Measurements from ENCODE around the gene PDIA4.
"Not testable (repeated sequence)": the region's sequence is repeated elsewhere in the genome, so short reads cannot be mapped to it uniquely, and the experiment has no call there.

Gene PDIA4

DNA sequence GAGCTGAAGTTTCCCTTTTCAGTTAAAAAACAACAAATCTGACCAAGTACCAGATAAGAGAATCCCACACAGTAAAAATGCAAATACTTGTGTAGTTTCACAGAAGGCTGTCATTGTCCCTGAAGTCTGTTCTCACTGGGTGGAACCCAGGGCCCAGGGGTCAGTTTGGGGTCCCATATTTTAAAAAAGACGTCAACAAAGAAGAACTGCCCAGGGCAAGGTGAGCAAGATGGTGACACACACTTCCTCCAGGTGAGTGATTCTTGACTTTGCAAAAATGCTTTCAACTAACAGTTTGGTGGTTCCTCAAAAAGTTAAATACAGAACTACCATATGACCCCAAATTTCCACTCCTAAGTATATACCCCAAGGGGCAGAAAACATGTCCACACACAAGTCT lies 36.8 kb downstream of the PDIA4 start:
- ATAC-seq (replicated peaks; ENCODE audit: extremely low read depth, poor library complexity, severe bottlenecking), result no peak
- H3K9me3 Mint-ChIP-seq, result no peaks in the 10 kb centered on the region

DNA sequence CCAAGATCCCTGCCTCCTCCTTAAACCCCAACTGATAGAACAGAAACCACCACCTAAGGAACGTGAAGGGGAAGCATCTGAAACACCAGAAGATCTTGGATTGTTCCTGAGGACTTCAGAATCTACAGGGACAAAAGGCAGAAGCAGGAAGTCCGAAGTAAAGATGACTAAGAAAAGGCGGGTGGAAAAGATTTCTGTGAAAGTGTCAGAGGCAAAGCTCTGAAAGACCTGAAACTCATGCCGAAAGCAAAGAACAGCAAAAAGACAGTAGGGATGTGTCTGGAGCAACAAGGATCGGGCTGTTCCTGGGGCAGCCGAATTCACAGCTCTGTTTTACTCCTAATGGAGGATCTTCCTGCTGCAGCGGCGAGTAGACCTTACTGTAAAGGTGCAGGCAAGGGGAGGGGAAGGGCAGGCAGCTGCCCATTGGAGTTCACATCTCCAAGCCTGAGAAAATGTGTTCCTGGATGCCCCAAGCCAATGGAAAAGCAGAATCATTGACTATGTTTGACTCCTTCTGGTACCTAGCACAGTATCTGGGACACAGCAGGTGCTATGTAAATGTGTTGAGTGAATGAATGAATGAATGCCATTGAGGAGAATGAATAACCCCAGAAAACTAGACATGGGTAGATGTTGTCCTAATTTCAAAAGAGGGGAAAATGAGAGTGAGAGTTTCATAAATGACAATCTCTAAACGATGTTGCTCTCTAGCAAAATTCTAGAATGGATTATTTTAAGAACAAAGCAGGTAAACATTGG lies 40.4 kb downstream of the PDIA4 start:
- Mint-ChIP-seq H3K27me3 (no peaks in the 10 kb centered on the region), H3K36me3 (ENCODE audit: insufficient read depth) (peaks cover 38% of the 10 kb centered on the region), H3K4me1 (peaks cover 49% of the 10 kb centered on the region), H3K27ac (ENCODE audit: low read depth) (peak overlapping the region; percentile 93), H3K9me3 (no peaks in the 10 kb centered on the region), H3K4me3 (peak overlapping the region; percentile 99)
- ATAC-seq (replicated peaks; ENCODE audit: extremely low read depth, poor library complexity, severe bottlenecking) (no peak), DNase-seq (ENCODE audit: low spot score in 2 of 2) (no peak)

More for the DNA sequence above, 36.8 kb downstream of the PDIA4 start:
- peaks cover 16% of the 10 kb centered on the region for H3K36me3 Mint-ChIP-seq (ENCODE audit: insufficient read depth)
- no peak overlapping the region for H3K27ac Mint-ChIP-seq (ENCODE audit: low read depth)
- no peaks in the 10 kb centered on the region for H3K27me3 Mint-ChIP-seq
- no peak overlapping the region for H3K4me3 Mint-ChIP-seq
- H3K4me1 Mint-ChIP-seq, result peaks cover 18% of the 10 kb centered on the region
- DNase-seq (ENCODE audit: low spot score in 2 of 2), result no peak

GRCh38 chr7:148987010-148987750 lies 41.1 kb downstream of the PDIA4 start:
- peak; percentile 74 for ATAC-seq (replicated peaks; ENCODE audit: extremely low read depth, poor library complexity, severe bottlenecking)
- peak; percentile 55 to 70 for DNase-seq (ENCODE audit: low spot score in 2 of 2)
- Mint-ChIP-seq H3K4me3 (peak overlapping the region; percentile 99), H3K36me3 (ENCODE audit: insufficient read depth) (peaks cover 41% of the 10 kb centered on the region), H3K27ac (ENCODE audit: low read depth) (peak overlapping the region; percentile 93), H3K9me3 (no peaks in the 10 kb centered on the region), H3K27me3 (no peaks in the 10 kb centered on the region), H3K4me1 (peaks cover 52% of the 10 kb centered on the region)

GRCh38 chr7:148986742-148987009 lies 41.6 kb downstream of the PDIA4 start:
- no peak for ATAC-seq (replicated peaks; ENCODE audit: extremely low read depth, poor library complexity, severe bottlenecking)
- peaks cover under 1% of the 10 kb centered on the region for H3K9me3 Mint-ChIP-seq
- H3K4me3 Mint-ChIP-seq, result peak overlapping the region; percentile 99
- H3K36me3 Mint-ChIP-seq (ENCODE audit: insufficient read depth), result peaks cover 43% of the 10 kb centered on the region
- H3K4me1 Mint-ChIP-seq, result peaks cover 52% of the 10 kb centered on the region
- no peak for DNase-seq (ENCODE audit: low spot score in 2 of 2)
- peak overlapping the region; percentile 93 for H3K27ac Mint-ChIP-seq (ENCODE audit: low read depth)
- H3K27me3 Mint-ChIP-seq, result no peaks in the 10 kb centered on the region

- peaks cover 10% of the 10 kb centered on the region for H3K9me3 Mint-ChIP-seq
- no peaks in the 10 kb centered on the region for H3K27me3 Mint-ChIP-seq
- peak overlapping the region; percentile 92 for H3K4me3 Mint-ChIP-seq
- peak; percentile 75 for ATAC-seq (replicated peaks; ENCODE audit: extremely low read depth, poor library complexity, severe bottlenecking)
- H3K36me3 Mint-ChIP-seq (ENCODE audit: insufficient read depth), result peaks cover 39% of the 10 kb centered on the region
- DNase-seq (ENCODE audit: low spot score in 2 of 2), result peak; percentile 52 to 76
- H3K27ac Mint-ChIP-seq (ENCODE audit: low read depth), result peak overlapping the region; percentile 100
- peaks cover 63% of the 10 kb centered on the region for H3K4me1 Mint-ChIP-seq
Measured at GRCh38 chr7:148983200-148984146, 44.8 kb downstream of the PDIA4 start.

DNA sequence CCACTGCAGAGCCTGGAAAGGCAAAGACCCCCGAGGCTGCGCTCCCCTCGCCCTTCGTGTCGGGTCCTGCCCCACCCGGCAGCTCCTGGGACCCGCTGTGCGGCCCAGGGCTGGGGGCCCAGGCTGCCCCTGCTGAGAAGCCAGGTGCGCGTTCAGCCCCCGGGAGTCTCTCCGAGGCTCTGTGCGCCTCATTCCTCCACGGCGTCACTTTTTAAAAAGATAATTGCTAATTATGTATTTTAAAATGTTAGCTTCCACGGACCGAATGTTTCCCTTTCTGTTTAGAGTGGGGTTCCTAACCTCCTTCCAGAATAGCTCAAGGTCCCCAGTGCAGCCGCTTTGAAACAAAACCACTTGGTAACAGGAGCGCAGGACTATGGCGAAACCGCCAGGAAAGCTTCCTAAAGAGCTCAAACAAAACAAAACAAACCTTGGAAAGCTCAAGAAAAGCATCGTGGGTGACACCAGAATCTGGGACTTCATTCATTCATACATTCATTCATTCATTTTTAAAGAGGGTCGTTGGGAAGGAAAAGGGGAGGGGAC lies 45.6 kb downstream of the PDIA4 start:
- DNase-seq (ENCODE audit: low spot score in 2 of 2) (no peak), ATAC-seq (replicated peaks; ENCODE audit: extremely low read depth, poor library complexity, severe bottlenecking) (no peak)
- no peaks in the 10 kb centered on the region for H3K27me3 Mint-ChIP-seq
- peaks cover 39% of the 10 kb centered on the region for H3K36me3 Mint-ChIP-seq (ENCODE audit: insufficient read depth)
- peak overlapping the region; percentile 100 for H3K27ac Mint-ChIP-seq (ENCODE audit: low read depth)
- H3K4me3 Mint-ChIP-seq, result peak overlapping the region; percentile 92
- H3K9me3 Mint-ChIP-seq, result peaks cover 10% of the 10 kb centered on the region
- H3K4me1 Mint-ChIP-seq, result peaks cover 56% of the 10 kb centered on the region

DNA sequence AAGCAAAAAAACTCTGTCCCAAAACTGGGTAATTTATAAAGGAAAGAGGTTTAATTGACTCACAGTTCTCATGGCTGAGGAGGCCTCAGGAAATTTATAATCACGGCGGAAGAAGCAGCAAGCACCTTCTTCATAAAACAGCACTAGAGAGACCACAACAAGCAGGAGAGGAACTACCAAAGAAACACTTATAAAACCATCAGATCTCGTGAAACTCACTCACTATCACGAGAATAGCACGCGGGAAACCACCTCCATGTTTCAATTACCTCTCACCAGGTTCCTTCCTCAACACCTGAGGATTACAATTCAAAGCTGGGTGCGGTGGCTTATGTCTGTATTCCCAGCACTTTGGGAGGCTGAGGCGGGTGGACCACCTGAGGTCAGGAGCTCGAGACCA lies 48.5 kb downstream of the PDIA4 start:
- peaks cover 10% of the 10 kb centered on the region for H3K9me3 Mint-ChIP-seq
- H3K4me3 Mint-ChIP-seq, result no peak overlapping the region
- H3K4me1 Mint-ChIP-seq, result peaks cover 33% of the 10 kb centered on the region
- no peak overlapping the region for H3K27ac Mint-ChIP-seq (ENCODE audit: low read depth)
- no peak for ATAC-seq (replicated peaks; ENCODE audit: extremely low read depth, poor library complexity, severe bottlenecking)
- peaks cover 22% of the 10 kb centered on the region for H3K36me3 Mint-ChIP-seq (ENCODE audit: insufficient read depth)
- DNase-seq (ENCODE audit: low spot score in 2 of 2), result no peak
- no peaks in the 10 kb centered on the region for H3K27me3 Mint-ChIP-seq

DNA sequence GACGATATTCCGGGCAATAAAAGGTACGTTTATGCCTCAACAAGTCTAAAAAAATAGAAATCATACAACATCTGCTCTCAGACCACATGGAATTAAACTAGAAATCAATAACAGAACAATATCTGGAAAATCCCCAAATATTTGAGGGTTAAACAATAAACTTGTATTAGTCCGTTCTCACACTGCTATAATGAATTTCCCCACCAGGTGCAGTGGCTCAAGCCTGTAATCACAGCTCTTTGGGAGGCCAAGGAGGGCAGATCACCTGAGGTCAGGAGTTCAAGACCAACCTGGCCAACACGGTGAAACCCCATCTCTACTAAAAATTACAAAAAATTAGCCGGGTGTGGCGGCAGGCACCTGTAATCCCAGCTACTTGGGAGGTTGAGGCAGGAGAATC lies 49.2 kb downstream of the PDIA4 start:
- not testable (repeated sequence) for ATAC-seq (replicated peaks; ENCODE audit: extremely low read depth, poor library complexity, severe bottlenecking); H3K27me3 Mint-ChIP-seq; H3K27ac Mint-ChIP-seq (ENCODE audit: low read depth); DNase-seq (ENCODE audit: low spot score in 2 of 2); H3K4me3 Mint-ChIP-seq; H3K9me3 Mint-ChIP-seq
- Mint-ChIP-seq H3K36me3 (ENCODE audit: insufficient read depth) (peaks cover 14% of the 10 kb centered on the region), H3K4me1 (peaks cover 25% of the 10 kb centered on the region)

- Mint-ChIP-seq H3K27ac (ENCODE audit: low read depth) (no peak overlapping the region), H3K27me3 (no peaks in the 10 kb centered on the region)
Measured at GRCh38 chr7:148978091-148978490, 50.2 kb downstream of the PDIA4 start.

GRCh38 chr7:148975896-148976295 lies 52.4 kb downstream of the PDIA4 start:
- Mint-ChIP-seq H3K4me1 (peaks cover 11% of the 10 kb centered on the region), H3K27ac (ENCODE audit: low read depth) (no peak overlapping the region), H3K9me3 (peaks cover 1% of the 10 kb centered on the region), H3K36me3 (ENCODE audit: insufficient read depth) (no peaks in the 10 kb centered on the region), H3K4me3 (no peak overlapping the region), H3K27me3 (no peaks in the 10 kb centered on the region)
- DNase-seq (ENCODE audit: low spot score in 2 of 2) (no peak), ATAC-seq (replicated peaks; ENCODE audit: extremely low read depth, poor library complexity, severe bottlenecking) (no peak)

More at GRCh38 chr7:148978091-148978490, 50.2 kb downstream of the PDIA4 start:
- Mint-ChIP-seq H3K4me1 (peaks cover 16% of the 10 kb centered on the region), H3K4me3 (no peak overlapping the region), H3K36me3 (ENCODE audit: insufficient read depth) (peaks cover 5% of the 10 kb centered on the region), H3K9me3 (peaks cover 10% of the 10 kb centered on the region)
- ATAC-seq (replicated peaks; ENCODE audit: extremely low read depth, poor library complexity, severe bottlenecking) (no peak), DNase-seq (ENCODE audit: low spot score in 2 of 2) (no peak)

GRCh38 chr7:148973256-148973655 lies 55.0 kb downstream of the PDIA4 start:
- no peak for ATAC-seq (replicated peaks; ENCODE audit: extremely low read depth, poor library complexity, severe bottlenecking)
- H3K27ac Mint-ChIP-seq (ENCODE audit: low read depth), result no peak overlapping the region
- H3K4me3 Mint-ChIP-seq, result no peak overlapping the region

GRCh38 chr7:148972375-148972774 lies 55.9 kb downstream of the PDIA4 start:
- no peak overlapping the region for H3K27ac Mint-ChIP-seq (ENCODE audit: low read depth)
- no peaks in the 10 kb centered on the region for H3K4me1 Mint-ChIP-seq
- ATAC-seq (replicated peaks; ENCODE audit: extremely low read depth, poor library complexity, severe bottlenecking) (no peak), DNase-seq (ENCODE audit: low spot score in 2 of 2) (no peak)
- H3K9me3 Mint-ChIP-seq, result no peaks in the 10 kb centered on the region
- H3K4me3 Mint-ChIP-seq, result no peak overlapping the region
- peaks cover 2% of the 10 kb centered on the region for H3K36me3 Mint-ChIP-seq (ENCODE audit: insufficient read depth)
- no peaks in the 10 kb centered on the region for H3K27me3 Mint-ChIP-seq

More at GRCh38 chr7:148973256-148973655, 55.0 kb downstream of the PDIA4 start:
- no peaks in the 10 kb centered on the region for H3K4me1 Mint-ChIP-seq
- H3K9me3 Mint-ChIP-seq, result no peaks in the 10 kb centered on the region
- no peaks in the 10 kb centered on the region for H3K27me3 Mint-ChIP-seq
- peaks cover 2% of the 10 kb centered on the region for H3K36me3 Mint-ChIP-seq (ENCODE audit: insufficient read depth)
- DNase-seq (ENCODE audit: low spot score in 2 of 2), result no peak
